Stimulated activated naive CD8-positive, alpha-beta T cell treated with anti-CD3 and anti-CD28 coated beads, Interleukin-15, amount 100 ng/mL, for 72 hours (primary cell): Measurements from ENCODE around the gene FERMT3.

Experiments used
- ATAC-seq: fragments of 150-1000 bp; cut with Tn5 transposase; 2 replicates; pipeline ENCODE4 v1.10.0; 2021; ENCODE audit warnings: mild to moderate bottlenecking, moderate library complexity
- DNase-seq, 2 donors: peaks; one replicate each; pipeline ENCODE4 v3.0.0; 2021 to 2022
- H3K27ac Mint-ChIP-seq, 2 donors: one replicate each; pipeline ENCODE4 v1.8.0; 2022; ENCODE audit warnings: mild to moderate bottlenecking in 2 of 2, mixed read lengths in 2 of 2, moderate library complexity in 2 of 2
- H3K27me3 Mint-ChIP-seq: one replicate; pipeline ENCODE4 v1.8.0; 2022; ENCODE audit warnings: mixed read lengths
- H3K4me1 Mint-ChIP-seq: one replicate; pipeline ENCODE4 v1.8.0; 2022; ENCODE audit warnings: mild to moderate bottlenecking, mixed read lengths
- H3K4me3 Mint-ChIP-seq, 2 donors: one replicate each; pipeline ENCODE4 v1.8.0; 2022; ENCODE audit warnings: mild to moderate bottlenecking in 2 of 2, mixed read lengths in 2 of 2, moderate library complexity in 1 of 2
- H3K9me3 Mint-ChIP-seq, 2 donors: one replicate each; pipeline ENCODE4 v1.8.0; 2022; ENCODE audit warnings: mixed read lengths in 2 of 2

Gene FERMT3

DNA sequence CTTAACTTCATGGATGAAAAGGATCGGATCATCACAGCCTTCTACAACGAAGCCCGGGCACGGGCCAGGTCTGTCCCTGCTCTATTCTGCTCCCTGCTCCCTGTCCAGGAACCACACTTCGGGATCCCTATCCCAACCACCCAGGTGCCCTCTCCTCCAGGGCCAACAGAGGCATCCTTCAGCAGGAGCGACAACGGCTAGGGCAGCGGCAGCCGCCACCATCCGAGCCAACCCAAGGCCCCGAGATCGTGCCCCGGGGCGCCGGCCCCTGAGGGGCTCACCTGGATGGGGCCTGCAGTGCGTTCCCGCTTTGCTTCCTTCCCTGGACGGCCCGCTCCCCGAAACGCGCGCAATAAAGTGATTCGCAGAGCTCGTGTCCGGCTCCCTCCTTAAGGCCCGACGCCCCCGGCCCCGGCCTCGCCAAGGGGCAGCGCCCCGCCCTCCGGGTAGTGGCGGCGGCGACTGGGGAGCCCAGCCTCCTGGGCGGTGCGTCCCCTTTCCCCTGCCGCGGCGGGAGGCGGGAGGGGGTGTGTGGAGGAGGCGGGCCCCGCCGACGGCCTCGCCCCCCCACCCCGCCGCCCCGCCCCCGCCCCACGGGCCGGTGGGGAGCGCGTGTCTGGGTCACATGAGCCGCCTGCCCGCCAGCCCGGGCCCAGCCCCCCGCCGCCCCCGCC, 27.5 kb downstream of the FERMT3 start, which contains the start of gene VEGFB:
Gene VEGFB, plus strand, starts transcription at position 672 of the 674 bp plus-strand sequence. CDS start 250 bp downstream, outside the sequence.
- DNase-seq (peak; percentile 67 to 70), ATAC-seq (peak; percentile 63)

DNA sequence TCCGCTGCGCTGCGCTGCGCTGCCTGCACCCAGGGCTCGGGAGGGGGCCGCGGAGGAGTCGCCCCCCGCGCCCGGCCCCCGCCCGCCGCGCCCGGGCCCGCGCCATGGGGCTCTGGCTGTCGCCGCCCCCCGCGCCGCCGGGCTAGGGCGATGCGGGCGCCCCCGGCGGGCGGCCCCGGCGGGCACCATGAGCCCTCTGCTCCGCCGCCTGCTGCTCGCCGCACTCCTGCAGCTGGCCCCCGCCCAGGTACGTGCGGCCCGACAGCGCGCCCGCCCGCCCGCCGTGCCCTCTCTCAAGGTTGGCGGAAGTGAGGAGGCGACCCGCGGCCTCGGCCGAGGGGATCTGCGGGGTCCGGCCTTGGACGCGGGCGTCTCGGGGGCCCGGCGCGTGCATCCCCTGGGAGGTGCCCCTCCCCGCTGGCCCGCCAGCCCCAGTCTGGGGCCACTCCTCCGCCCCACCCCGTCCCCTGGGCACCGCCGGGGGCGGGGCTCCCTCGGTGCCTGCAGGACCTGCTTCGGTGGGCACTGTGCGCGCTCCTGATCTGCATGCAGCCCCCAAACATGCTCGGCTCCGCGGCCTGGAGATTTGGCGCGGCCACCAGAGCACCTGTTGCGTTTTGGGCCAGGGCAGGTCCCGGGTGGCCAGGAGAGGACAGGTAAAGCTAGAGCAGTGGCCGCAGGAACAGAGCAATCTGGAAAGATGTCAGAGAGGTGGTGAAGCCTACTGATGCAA, 28.3 kb downstream of the FERMT3 start:
- peak overlapping the region; percentile 90 to 96 for H3K4me3 Mint-ChIP-seq
- peak overlapping the region in 1 of 2 donors; percentile 77 for H3K27ac Mint-ChIP-seq
- DNase-seq (peak; percentile 60 to 63), ATAC-seq (peak; percentile 73)
- H3K27me3 Mint-ChIP-seq: no peaks in the 10 kb centered on the region
- peaks cover 84% of the 10 kb centered on the region for H3K4me1 Mint-ChIP-seq
- H3K9me3 Mint-ChIP-seq: no peaks in the 10 kb centered on the region

More for the DNA sequence above, 27.5 kb downstream of the FERMT3 start, which contains the start of gene VEGFB:
- H3K27ac Mint-ChIP-seq: peak within 1 kb of the TSS; percentile 26 to 77
- H3K4me3 Mint-ChIP-seq: peak within 1 kb of the TSS; percentile 90 to 96
- peaks cover 85% of the 10 kb centered on the region for H3K4me1 Mint-ChIP-seq
- no peaks in the 10 kb centered on the region for H3K9me3 Mint-ChIP-seq
- H3K27me3 Mint-ChIP-seq: no peaks in the 10 kb centered on the region

DNA sequence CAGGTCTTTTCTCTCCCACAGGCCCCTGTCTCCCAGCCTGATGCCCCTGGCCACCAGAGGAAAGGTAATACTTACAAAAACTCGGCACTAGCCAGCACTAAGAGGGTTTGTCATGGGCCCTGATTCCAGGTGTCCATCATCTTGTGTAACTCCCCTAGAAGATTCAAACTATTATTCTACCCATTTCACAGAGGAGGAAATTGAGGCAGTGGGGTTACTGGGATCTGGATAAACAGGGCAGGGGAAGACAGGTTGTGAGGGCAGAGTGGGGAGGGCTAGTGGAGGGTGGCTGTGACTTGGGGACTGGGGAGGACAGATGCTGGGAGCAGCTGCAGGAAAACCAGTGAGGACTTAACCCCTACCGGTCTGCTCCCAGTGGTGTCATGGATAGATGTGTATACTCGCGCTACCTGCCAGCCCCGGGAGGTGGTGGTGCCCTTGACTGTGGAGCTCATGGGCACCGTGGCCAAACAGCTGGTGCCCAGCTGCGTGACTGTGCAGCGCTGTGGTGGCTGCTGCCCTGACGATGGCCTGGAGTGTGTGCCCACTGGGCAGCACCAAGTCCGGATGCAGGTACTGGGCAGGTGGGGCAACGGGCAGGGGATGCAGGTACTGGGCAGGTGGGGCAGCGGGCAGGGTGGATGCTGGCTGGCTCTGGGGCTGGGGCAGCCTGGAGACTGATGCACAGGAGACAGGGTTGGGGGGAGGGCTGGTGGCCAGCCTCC, 29.1 kb downstream of the FERMT3 start:
- peak overlapping the region; percentile 26 to 77 for H3K27ac Mint-ChIP-seq
- peaks cover 87% of the 10 kb centered on the region for H3K4me1 Mint-ChIP-seq
- H3K9me3 Mint-ChIP-seq: no peaks in the 10 kb centered on the region
- H3K27me3 Mint-ChIP-seq: no peaks in the 10 kb centered on the region
- DNase-seq (no peak), ATAC-seq (no peak)
- peak overlapping the region; percentile 90 to 96 for H3K4me3 Mint-ChIP-seq

DNA sequence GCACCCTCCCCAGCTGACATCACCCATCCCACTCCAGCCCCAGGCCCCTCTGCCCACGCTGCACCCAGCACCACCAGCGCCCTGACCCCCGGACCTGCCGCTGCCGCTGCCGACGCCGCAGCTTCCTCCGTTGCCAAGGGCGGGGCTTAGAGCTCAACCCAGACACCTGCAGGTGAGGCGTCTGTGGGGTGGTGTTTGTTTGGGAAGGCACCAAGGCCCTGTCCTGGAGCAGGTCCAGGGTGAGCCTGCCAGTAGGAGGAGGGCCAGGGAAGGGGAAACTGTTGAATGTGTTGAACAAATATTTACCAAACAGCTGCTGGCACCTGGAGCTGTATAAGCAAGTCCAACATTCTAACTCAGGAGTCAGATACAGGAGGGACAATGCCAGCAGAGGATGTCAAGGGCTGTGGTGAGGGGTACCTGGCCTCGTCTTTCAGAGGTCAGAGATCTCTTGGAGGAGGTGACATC, 31.0 kb downstream of the FERMT3 start:
- ATAC-seq (no peak), DNase-seq (no peak)
- peaks cover 76% of the 10 kb centered on the region for H3K4me1 Mint-ChIP-seq
- H3K27ac Mint-ChIP-seq: no peak overlapping the region
- no peaks in the 10 kb centered on the region for H3K9me3 Mint-ChIP-seq
- no peaks in the 10 kb centered on the region for H3K27me3 Mint-ChIP-seq
- H3K4me3 Mint-ChIP-seq: no peak overlapping the region

DNA sequence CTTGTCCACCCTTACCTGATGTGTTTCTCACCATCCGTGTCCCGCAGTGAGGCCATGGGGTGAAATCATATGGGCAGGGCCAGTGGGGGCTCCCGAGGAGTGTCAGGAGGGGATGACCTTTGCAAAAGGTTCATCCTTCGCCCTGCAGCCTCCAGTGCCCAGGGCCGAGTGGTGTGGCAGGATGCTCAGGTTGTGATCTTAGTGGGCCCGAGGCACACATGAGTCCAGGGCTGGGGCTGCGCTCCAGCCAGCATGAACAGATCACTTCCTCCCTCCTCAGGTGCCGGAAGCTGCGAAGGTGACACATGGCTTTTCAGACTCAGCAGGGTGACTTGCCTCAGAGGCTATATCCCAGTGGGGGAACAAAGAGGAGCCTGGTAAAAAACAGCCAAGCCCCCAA, 31.6 kb downstream of the FERMT3 start:
- H3K27me3 Mint-ChIP-seq: no peaks in the 10 kb centered on the region
- H3K4me1 Mint-ChIP-seq: peaks cover 76% of the 10 kb centered on the region
- H3K27ac Mint-ChIP-seq: no peak overlapping the region
- ATAC-seq: no peak
- no peak overlapping the region for H3K4me3 Mint-ChIP-seq
- no peak for DNase-seq
- H3K9me3 Mint-ChIP-seq: no peaks in the 10 kb centered on the region

DNA sequence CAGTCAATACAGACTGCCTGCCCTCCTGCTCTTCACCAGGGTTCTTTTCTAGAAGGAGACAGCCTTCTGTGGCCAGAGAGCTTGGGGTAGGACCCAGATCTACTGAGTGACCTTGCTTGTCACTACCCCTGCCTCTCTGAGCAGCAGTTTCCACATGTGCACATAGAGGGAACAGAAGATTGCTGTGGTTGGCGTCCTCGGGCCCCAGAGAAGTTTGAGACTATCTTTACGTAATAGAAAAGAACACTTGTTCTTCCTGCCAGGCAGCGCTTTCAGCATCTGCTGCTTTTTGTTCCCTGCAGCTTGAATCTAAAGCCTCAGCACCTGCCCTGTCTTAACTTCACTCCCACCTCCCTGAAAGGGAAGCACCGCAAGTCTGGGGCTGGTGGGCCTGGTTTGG, 32.5 kb downstream of the FERMT3 start:
- peaks cover 76% of the 10 kb centered on the region for H3K4me1 Mint-ChIP-seq
- ATAC-seq: no peak

DNA sequence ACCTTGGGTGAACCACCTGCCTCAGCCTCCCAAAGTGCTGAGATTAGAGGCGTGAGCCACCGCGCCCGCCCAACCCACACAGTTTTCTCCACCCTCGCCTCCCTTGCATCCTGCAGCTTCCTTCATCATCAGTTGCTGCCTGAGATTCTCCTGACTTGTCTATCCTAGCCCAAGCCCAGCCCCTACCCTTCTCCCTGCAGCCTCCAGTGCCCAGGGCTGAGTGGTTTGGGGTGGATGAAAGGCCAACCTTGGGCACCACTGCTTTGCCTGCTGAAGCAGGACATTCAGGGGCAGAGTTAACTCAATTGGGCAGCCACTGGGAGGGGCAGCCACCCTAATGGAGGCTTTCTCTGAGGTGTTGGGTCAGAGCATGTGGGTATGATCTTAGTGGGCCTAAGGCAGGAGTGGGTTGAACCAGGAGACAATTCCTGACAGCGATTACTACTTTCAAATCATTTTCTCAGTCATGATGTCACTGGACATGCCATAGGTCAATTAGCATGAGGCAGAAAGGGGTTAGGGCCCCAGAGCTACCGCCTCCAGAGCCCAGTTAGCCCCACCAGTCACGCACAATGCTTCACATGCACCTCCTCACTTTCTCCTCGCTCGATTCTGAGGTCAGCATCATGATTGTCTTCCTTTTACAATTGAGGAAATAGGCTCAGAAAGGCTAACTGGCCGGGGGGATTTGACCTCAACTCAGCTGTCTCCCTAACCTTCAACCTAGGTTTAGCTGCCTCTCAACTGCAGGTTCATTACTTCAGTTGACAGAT, 33.3 kb downstream of the FERMT3 start:
- H3K4me3 Mint-ChIP-seq: peak overlapping the region; percentile 82 to 93
- no peaks in the 10 kb centered on the region for H3K27me3 Mint-ChIP-seq
- H3K27ac Mint-ChIP-seq: peak overlapping the region; percentile 92 to 97
- H3K4me1 Mint-ChIP-seq: peaks cover 81% of the 10 kb centered on the region
- ATAC-seq (no peak), DNase-seq (peak in 1 of 2 donors; percentile 56)
- H3K9me3 Mint-ChIP-seq: no peaks in the 10 kb centered on the region

More for the DNA sequence above, 32.5 kb downstream of the FERMT3 start:
- Mint-ChIP-seq H3K27me3 (no peaks in the 10 kb centered on the region), H3K4me3 (no peak overlapping the region), H3K9me3 (no peaks in the 10 kb centered on the region), H3K27ac (peak overlapping the region in 1 of 2 donors; percentile 3)
- DNase-seq: no peak

DNA sequence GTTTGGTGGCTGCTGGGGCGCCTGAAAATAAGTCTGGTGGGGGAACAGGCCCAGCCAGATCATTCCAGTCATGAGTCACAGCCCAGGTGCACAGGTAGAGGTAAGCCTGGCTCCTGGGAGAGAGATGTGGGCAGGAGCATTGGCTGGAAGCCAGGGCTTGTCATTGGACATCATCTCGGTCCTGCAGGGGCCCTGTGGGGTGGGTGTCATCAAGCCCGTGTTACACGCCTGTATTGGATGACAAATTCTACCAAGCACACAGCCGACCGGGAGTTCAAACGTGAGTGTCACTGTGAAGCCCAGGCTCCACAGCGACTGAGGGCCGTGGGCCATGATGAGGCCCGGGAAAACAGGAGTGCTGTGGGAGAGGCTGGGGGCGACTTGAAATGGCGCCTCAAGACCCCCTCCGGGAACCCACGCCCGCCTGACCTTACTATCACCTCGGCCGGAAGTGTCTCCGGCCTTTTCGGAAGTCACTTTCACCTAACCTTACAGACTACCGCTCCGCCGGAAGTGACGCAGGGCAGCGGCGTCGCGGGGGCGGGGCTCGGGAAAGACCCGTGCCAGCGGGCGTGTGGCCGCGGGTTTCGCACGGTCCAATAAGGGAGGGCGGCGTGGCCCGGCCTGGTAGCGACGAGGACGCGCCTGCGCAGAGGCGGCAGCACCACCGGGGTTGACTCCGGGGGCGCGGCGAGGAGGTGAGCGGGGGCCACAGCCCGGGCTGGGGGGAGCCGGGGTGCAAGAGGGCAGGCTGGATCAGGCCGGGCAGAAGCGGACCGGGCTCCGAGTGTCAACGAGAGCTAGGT, 34.1 kb downstream of the FERMT3 start, which contains the start of gene FKBP2:
Gene FKBP2, plus strand, starts transcription at position 661 of the 806 bp plus-strand sequence. CDS start 1,293 bp downstream, outside the sequence.
- Mint-ChIP-seq H3K4me3 (peak within 1 kb of the TSS; percentile 82 to 93), H3K27me3 (no peaks in the 10 kb centered on the region), H3K4me1 (peaks cover 78% of the 10 kb centered on the region), H3K9me3 (no peaks in the 10 kb centered on the region), H3K27ac (peak within 1 kb of the TSS; percentile 92 to 97)
- ATAC-seq (peak; percentile 71), DNase-seq (peak; percentile 99)

DNA sequence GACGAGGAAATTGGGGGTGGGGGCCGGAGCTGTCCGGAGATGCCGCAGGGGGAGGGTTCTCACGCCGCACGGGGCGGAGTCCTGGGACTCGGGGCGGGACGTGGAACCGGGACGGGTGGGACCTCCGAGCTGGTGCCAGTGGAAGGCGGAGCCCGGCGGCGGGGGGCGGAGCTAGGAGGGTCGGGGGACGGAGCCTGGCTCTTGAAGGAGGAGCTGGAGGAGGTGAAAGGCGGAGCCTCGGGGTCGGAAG, 34.6 kb downstream of the FERMT3 start:
- peak overlapping the region; percentile 92 to 97 for H3K27ac Mint-ChIP-seq
- ATAC-seq (peak; percentile 82), DNase-seq (peak; percentile 100)
- H3K9me3 Mint-ChIP-seq: no peaks in the 10 kb centered on the region
- H3K4me1 Mint-ChIP-seq: peaks cover 73% of the 10 kb centered on the region
- H3K4me3 Mint-ChIP-seq: peak overlapping the region; percentile 82 to 93
- no peaks in the 10 kb centered on the region for H3K27me3 Mint-ChIP-seq

DNA sequence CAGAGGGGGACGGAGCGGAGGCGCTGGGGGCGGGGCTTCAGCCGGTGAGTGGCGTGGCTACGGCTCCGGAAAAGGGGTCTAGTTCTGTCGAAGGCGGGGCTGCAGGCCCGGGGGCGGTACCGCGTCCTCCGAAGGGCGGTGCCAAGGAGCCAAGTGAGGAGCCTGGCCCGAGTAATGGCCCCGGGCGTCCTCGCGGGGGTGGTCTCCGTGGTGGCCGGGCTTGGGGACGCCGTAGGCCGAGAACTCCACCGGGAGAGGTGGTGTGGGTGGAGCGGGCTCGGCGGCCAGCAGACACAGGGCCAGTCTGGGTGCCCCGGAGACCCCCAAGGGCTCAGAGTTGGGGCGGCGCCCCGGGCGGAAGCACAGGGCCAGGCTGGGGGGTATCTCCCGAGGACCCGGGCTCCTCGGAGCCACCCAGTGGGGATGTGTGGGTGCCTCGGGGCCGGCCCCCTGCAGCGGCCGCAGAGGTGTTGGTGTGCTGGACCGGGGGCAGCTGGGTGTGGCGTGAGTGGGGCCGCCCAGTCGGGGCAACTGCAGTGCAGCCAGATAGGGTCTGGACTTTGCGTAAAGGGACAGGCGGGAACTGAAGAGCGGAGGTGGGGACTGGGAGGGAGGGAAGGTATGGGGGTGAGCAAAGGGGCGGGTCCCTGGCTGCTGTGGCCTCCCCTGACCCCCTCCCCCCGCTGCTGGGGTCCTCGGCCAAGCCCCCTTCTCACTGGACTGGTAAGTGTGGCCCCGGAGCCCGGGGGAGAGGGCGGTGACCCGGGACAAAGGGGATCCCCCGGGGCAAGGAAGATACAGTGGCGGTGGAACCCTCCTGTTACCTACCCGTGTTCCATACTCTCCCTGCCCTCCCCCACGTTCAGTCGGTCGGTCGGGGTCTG, 35.2 kb downstream of the FERMT3 start:
- ATAC-seq: peak; percentile 31
- H3K27me3 Mint-ChIP-seq: no peaks in the 10 kb centered on the region
- DNase-seq: peak in 1 of 2 donors; percentile 52
- H3K9me3 Mint-ChIP-seq: no peaks in the 10 kb centered on the region
- peak overlapping the region; percentile 92 to 97 for H3K27ac Mint-ChIP-seq
- peaks cover 71% of the 10 kb centered on the region for H3K4me1 Mint-ChIP-seq
- H3K4me3 Mint-ChIP-seq: peak overlapping the region; percentile 82 to 93

DNA sequence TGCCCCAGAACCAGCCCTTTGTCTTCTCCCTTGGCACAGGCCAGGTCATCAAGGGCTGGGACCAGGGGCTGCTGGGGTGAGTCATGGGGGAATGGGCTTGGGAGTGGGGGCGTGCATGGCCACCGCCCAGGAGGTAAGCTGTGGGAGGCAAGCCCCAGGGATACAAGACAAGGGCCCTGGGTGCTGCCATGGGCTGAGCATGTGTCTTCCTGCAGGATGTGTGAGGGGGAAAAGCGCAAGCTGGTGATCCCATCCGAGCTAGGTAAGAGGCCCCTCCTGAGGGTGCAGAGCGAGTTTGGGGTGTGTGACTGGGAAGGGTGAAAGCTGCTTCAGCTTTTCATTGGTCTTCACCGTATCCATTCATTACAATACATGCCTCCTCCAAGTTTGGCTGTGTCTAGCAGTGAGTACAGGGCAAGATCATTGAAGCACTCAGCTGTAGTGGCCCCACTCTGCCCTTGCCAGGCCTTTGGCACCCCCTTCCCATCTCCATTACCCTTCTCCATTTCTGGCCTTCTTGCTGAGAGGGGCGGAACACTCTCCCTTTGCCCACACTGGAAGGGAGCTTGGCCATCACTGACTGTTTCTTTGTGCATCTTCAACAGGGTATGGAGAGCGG, 36.8 kb downstream of the FERMT3 start:
- H3K27me3 Mint-ChIP-seq: no peaks in the 10 kb centered on the region
- peak overlapping the region; percentile 13 to 93 for H3K4me3 Mint-ChIP-seq
- ATAC-seq: no peak
- H3K27ac Mint-ChIP-seq: no peak overlapping the region
- DNase-seq: no peak
- no peaks in the 10 kb centered on the region for H3K9me3 Mint-ChIP-seq
- peaks cover 71% of the 10 kb centered on the region for H3K4me1 Mint-ChIP-seq

DNA sequence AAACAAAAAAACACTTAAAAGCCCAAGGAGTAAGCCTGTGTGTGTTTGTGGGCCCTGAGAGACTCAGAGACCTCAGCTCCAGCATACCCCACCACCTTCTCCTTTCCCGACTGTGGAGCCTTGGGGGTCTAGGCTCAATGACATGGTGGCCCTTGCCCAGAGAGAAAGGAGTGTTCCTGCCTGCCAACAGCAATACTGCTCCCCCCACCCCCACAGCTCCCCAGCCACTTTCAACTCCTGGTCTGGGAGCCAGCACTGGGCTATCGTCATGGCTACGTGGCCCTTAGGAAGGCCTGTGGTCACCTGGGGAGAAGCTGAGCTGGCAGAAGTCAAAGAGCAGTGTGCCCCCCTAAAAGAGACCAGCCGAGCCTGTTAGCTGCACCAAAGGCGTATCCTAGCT, 37.6 kb downstream of the FERMT3 start:
- Mint-ChIP-seq H3K9me3 (no peaks in the 10 kb centered on the region), H3K27ac (peak overlapping the region; percentile 57 to 88), H3K27me3 (no peaks in the 10 kb centered on the region), H3K4me3 (peak overlapping the region in 1 of 2 donors; percentile 21), H3K4me1 (peaks cover 64% of the 10 kb centered on the region)
- no peak for ATAC-seq
- no peak for DNase-seq

DNA sequence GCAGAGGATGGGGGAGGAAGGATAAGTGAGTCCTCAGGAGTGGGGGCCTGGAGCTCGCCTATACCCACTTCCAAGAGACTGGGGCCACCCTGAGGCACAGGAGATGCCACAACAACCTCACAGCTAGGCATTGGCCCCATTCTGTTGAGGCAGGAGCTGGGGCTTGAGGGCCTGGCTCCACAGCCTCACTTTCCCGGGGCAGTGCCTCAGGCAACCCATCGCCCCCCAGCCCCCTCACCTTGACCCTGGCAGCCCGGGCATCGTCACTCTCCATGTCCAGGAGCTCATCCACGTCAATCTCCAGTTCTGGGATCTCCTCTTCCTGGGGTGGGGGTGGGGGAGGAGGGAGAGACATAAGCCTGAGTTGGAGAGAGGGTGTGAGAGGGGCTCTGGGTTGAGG, 38.4 kb downstream of the FERMT3 start:
- ATAC-seq (no peak), DNase-seq (no peak)
- peak overlapping the region; percentile 42 to 96 for H3K27ac Mint-ChIP-seq
- H3K9me3 Mint-ChIP-seq: no peaks in the 10 kb centered on the region
- peaks cover 65% of the 10 kb centered on the region for H3K4me1 Mint-ChIP-seq
- H3K4me3 Mint-ChIP-seq: peak overlapping the region; percentile 95 to 96
- H3K27me3 Mint-ChIP-seq: no peaks in the 10 kb centered on the region
